HEK293 (cell line): ENCODE data around the gene TEKTIP1.

Experiments
- CTCF ChIA-PET: fragments of 350-600 bp; formaldehyde crosslinking; extraction: SDS; loops from one replicate; lab custom pipeline; 2021; ENCODE audit warnings: antibody characterized with exemption; lab: Yijun Ruan, JAX
- POLR2A ChIA-PET: fragments of 300-600 bp; formaldehyde crosslinking; extraction: SDS; loops from one replicate; lab custom pipeline; 2020; ENCODE audit warnings: antibody characterized with exemption, inconsistent platforms; lab: Yijun Ruan, JAX
- H3K27ac ChIP-seq: fragments of 200-500 bp; sonication (Bioruptor generic); 2 replicates; pipeline ENCODE4 v1.5.1; 2014; ENCODE audit warnings: low read depth, low read length, control low read depth, inconsistent platforms; ENCODE audit errors: extremely low read depth
- H3K36me3 ChIP-seq, 2 experiments: fragments of 200-500 bp in 1 of 2; sonication (Bioruptor generic) in 1 of 2; 1 replicate in 1 of 2; 2 replicates in 1 of 2; pipeline ENCODE4 v1.5.1; 2014 to 2017; ENCODE audit warnings: inconsistent platforms in 2 of 2, low read length in 2 of 2; ENCODE audit not compliant: control insufficient read depth in 2 of 2, insufficient read depth in 1 of 2
- H3K4me1 ChIP-seq: fragments of 200-500 bp; sonication (Bioruptor generic); 2 replicates; pipeline ENCODE4 v1.5.1; 2014; ENCODE audit warnings: mild to moderate bottlenecking, low read length, inconsistent platforms; ENCODE audit not compliant: control insufficient read depth, insufficient read depth
- H3K4me3 ChIP-seq: 2 replicates; pipeline ENCODE4 v1.5.1; 2011; ENCODE audit warnings: low read depth, mild to moderate bottlenecking, control low read depth, low read length, moderate library complexity
- H3K9me3 ChIP-seq: fragments of 200-500 bp; sonication (Bioruptor generic); 2 replicates; pipeline ENCODE4 v1.5.1; 2014; ENCODE audit warnings: low read depth, low read length, inconsistent platforms; ENCODE audit not compliant: control insufficient read depth, insufficient read depth
- HOXA7 ChIP-seq: sonication (generic); formaldehyde crosslinking; IDR thresholded peaks from 2 replicates; pipeline ENCODE4 v1.8.1; 2022; ENCODE audit warnings: missing genetic modification reagents, borderline replicate concordance
- KLF1 ChIP-seq: fragments of 450-650 bp; formaldehyde crosslinking; IDR thresholded peaks from 2 replicates; pipeline ENCODE4 v1.5.1; 2016; ENCODE audit warnings: missing biosample characterization, missing genetic modification characterization
- KLF8 ChIP-seq: fragments of 450-650 bp; formaldehyde crosslinking; IDR thresholded peaks from 2 replicates; pipeline ENCODE4 v1.5.1; 2016; ENCODE audit warnings: missing biosample characterization, missing genetic modification characterization
- ZEB2 ChIP-seq: fragments of 450-650 bp; formaldehyde crosslinking; IDR thresholded peaks from 2 replicates; pipeline ENCODE4 v1.5.1; 2016; ENCODE audit warnings: missing biosample characterization, missing genetic modification characterization
- ZFP3 ChIP-seq: fragments of 450-650 bp; formaldehyde crosslinking; IDR thresholded peaks from 2 replicates; pipeline ENCODE4 v1.5.1; 2016; ENCODE audit warnings: low read depth, missing biosample characterization, missing genetic modification characterization
- ZNF133 ChIP-seq: fragments of 450-650 bp; formaldehyde crosslinking; IDR thresholded peaks from 2 replicates; pipeline ENCODE4 v1.5.1; 2016; ENCODE audit warnings: missing biosample characterization, missing genetic modification characterization
- ZNF16 ChIP-seq: fragments of 450-650 bp; formaldehyde crosslinking; IDR thresholded peaks from 2 replicates; pipeline ENCODE4 v1.5.1; 2016; ENCODE audit warnings: low read depth, missing biosample characterization, missing genetic modification characterization
- ZNF274 ChIP-seq, 2 experiments: fragments of 200-500 bp in 1 of 2; fragments of 450-650 bp in 1 of 2; sonication (Bioruptor generic) in 1 of 2; formaldehyde crosslinking in 1 of 2; IDR thresholded peaks; 2 replicates each; pipeline versions ENCODE4 v1.5.1 to v1.6.1; 2014 to 2016; ENCODE audit warnings: borderline replicate concordance in 1 of 2, inconsistent platforms in 1 of 2, low read length in 1 of 2, missing biosample characterization in 1 of 2, missing genetic modification characterization in 1 of 2
- ZNF341 ChIP-seq: fragments of 450-650 bp; formaldehyde crosslinking; IDR thresholded peaks from 2 replicates; pipeline ENCODE4; 2016; ENCODE audit warnings: low read depth, missing biosample characterization, missing genetic modification characterization
- ZNF37A ChIP-seq: fragments of 450-650 bp; IDR thresholded peaks from 2 replicates; pipeline ENCODE4 v1.5.1; 2018; ENCODE audit warnings: missing biosample characterization, missing genetic modification characterization
- ZNF585B ChIP-seq: fragments of 450-650 bp; formaldehyde crosslinking; IDR thresholded peaks from 2 replicates; pipeline ENCODE4 v1.5.1; 2016; ENCODE audit warnings: missing biosample characterization, missing genetic modification characterization
- ZNF600 ChIP-seq: fragments of 450-650 bp; formaldehyde crosslinking; IDR thresholded peaks from 2 replicates; pipeline ENCODE4 v1.5.1; 2016; ENCODE audit warnings: missing biosample characterization, missing genetic modification characterization
- ZNF670 ChIP-seq: fragments of 450-650 bp; formaldehyde crosslinking; IDR thresholded peaks from 2 replicates; pipeline ENCODE4 v1.5.1; 2016; ENCODE audit warnings: missing biosample characterization, missing genetic modification characterization, low read depth
- ZNF677 ChIP-seq: fragments of 450-650 bp; IDR thresholded peaks from 2 replicates; pipeline ENCODE4 v1.5.0; 2018; ENCODE audit warnings: missing biosample characterization, mild to moderate bottlenecking, missing genetic modification characterization, moderate library complexity
- ZNF701 ChIP-seq: fragments of 450-650 bp; formaldehyde crosslinking; IDR thresholded peaks from 2 replicates; pipeline ENCODE4 v1.5.1; 2016; ENCODE audit warnings: missing biosample characterization, missing genetic modification characterization
- TF ChIP-seq, protein P1 (sequence below): fragments of 450-650 bp; formaldehyde crosslinking; IDR thresholded peaks from 2 replicates; pipeline ENCODE4 v1.5.1; 2016; ENCODE audit warnings: missing biosample characterization, missing genetic modification characterization
- TF ChIP-seq, protein P2 (sequence below): fragments of 450-650 bp; formaldehyde crosslinking; IDR thresholded peaks from 2 replicates; pipeline ENCODE4 v1.5.1; 2017; ENCODE audit warnings: missing biosample characterization, missing genetic modification characterization
- TF ChIP-seq, protein P3 (sequence below): fragments of 450-650 bp; formaldehyde crosslinking; IDR thresholded peaks from 2 replicates; pipeline ENCODE4 v1.5.1; 2017; ENCODE audit warnings: missing biosample characterization, missing genetic modification characterization
- TF ChIP-seq, protein P4 (sequence below): fragments of 450-650 bp; formaldehyde crosslinking; IDR thresholded peaks from 2 replicates; pipeline ENCODE4 v1.5.1; 2016; ENCODE audit warnings: missing biosample characterization, missing genetic modification characterization
- TF ChIP-seq, protein P5 (sequence below): fragments of 450-650 bp; formaldehyde crosslinking; conservative IDR thresholded peaks from 2 replicates; pipeline ENCODE4 v1.5.1; 2016; ENCODE audit warnings: low read depth, missing biosample characterization, missing genetic modification characterization

The TEKTIP1 gene

DNA sequence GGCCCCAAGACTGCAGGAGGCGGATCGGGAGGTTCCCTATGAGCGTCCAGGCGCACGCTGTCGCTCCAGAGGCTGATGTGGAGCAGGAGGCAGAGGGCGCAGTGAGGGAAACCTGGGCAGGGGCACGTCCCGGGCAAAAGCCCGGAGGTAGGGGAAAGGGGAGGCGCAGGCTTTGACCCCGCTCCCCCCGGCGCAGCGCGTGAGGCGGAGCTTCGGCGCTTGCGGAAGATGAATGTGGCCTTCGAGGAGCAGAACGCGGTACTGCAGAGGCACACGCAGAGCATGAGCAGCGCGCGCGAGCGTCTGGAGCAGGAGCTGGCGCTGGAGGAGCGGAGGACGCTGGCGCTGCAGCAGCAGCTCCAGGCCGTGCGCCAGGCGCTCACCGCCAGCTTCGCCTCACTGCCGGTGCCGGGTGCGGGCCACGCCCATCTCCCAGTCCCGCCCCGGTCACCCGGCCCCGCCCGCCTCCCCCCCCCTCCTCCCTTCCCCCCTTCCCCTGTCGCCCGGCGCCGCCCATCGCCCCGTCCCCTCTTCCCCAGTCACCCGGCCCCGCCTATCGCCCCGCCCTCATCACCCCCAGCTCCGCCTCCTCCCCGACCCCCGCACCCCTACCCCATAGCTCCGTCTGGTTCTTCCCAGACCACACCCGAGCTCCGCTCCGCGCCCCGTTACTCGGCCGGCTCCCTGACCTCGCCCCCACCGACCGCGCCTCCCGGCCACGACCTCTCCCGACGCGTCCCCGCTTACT, 37.9 kb downstream of the TEKTIP1 start:
- Histone ChIP-seq H3K4me1 (no peaks in the 10 kb centered on the region), H3K27ac (no peak overlapping the region), H3K4me3 (no peak overlapping the region), H3K36me3 (peaks cover 9 to 19% of the 10 kb centered on the region in 2 experiments; a peak in 2 of 3 replicates), H3K9me3 (no peaks in the 10 kb centered on the region)
- ChIA-PET POLR2A (no interaction called here), CTCF (interaction anchor here (0.5 to 2.4 kb wide), 2 partner anchors 9 to 277 kb away, joined by 5 to 6 read pairs; partner anchors contain the start of gene GIPC3)
- TF ChIP-seq ZNF600 (tag by site-specific recombination) (peak; percentile 49), KLF8 (tag by site-specific recombination) (peak; percentile 83), ZNF585B (tag by site-specific recombination) (no peak), KLF1 (tag by site-specific recombination) (peak; percentile 50; the same call in 1 of the 2 replicates), ZNF274 (IDR thresholded peaks at IDR 0.05; ENCODE audit: low read length) (no peak), ZNF274 (tag by site-specific recombination; IDR thresholded peaks at IDR 0.05; ENCODE audit: borderline replicate concordance) (no peak), ZNF16 (tag by site-specific recombination) (no peak), ZNF37A (tag by site-specific recombination) (no peak)
- TF ChIP-seq, protein P1, sequence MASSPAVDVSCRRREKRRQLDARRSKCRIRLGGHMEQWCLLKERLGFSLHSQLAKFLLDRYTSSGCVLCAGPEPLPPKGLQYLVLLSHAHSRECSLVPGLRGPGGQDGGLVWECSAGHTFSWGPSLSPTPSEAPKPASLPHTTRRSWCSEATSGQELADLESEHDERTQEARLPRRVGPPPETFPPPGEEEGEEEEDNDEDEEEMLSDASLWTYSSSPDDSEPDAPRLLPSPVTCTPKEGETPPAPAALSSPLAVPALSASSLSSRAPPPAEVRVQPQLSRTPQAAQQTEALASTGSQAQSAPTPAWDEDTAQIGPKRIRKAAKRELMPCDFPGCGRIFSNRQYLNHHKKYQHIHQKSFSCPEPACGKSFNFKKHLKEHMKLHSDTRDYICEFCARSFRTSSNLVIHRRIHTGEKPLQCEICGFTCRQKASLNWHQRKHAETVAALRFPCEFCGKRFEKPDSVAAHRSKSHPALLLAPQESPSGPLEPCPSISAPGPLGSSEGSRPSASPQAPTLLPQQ (tag by site-specific recombination) = no peak
- TF ChIP-seq, protein P2, sequence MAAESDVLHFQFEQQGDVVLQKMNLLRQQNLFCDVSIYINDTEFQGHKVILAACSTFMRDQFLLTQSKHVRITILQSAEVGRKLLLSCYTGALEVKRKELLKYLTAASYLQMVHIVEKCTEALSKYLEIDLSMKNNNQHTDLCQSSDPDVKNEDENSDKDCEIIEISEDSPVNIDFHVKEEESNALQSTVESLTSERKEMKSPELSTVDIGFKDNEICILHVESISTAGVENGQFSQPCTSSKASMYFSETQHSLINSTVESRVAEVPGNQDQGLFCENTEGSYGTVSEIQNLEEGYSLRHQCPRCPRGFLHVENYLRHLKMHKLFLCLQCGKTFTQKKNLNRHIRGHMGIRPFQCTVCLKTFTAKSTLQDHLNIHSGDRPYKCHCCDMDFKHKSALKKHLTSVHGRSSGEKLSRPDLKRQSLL (tag by site-specific recombination) = 0 out of 2 replicates have a peak, but pooled peaks have one; percentile 23

DNA sequence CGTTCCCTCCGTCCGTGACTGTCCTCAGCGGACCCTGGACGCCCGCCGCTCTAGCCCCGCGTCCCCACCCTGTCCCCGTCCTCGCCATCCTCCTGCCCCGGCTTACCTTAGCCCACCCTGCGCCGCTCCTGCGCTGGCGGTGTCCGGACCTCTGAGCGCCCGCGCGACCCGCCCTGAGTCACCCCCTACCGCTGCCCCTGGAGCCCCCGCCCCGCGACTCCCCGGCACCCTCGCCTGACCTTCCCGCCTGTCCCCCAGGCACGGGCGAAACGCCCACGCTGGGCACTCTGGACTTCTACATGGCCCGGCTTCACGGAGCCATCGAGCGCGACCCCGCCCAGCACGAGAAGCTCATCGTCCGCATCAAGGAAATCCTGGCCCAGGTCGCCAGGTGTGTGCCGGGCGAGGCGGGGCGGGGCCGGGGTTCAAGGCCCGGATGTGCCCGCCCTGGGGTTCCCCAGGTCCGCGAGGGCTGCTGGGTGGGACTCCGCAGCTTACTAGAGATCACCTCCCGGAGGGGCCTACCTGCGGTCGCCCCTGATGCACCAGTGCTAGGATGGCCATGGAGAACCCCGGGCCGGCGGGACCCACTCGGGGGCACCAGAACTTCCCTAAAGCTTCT, 38.9 kb downstream of the TEKTIP1 start:
- no peak overlapping the region for H3K27ac ChIP-seq
- TF ChIP-seq ZNF341 (tag by site-specific recombination) = no peak
- TF ChIP-seq, protein P3, sequence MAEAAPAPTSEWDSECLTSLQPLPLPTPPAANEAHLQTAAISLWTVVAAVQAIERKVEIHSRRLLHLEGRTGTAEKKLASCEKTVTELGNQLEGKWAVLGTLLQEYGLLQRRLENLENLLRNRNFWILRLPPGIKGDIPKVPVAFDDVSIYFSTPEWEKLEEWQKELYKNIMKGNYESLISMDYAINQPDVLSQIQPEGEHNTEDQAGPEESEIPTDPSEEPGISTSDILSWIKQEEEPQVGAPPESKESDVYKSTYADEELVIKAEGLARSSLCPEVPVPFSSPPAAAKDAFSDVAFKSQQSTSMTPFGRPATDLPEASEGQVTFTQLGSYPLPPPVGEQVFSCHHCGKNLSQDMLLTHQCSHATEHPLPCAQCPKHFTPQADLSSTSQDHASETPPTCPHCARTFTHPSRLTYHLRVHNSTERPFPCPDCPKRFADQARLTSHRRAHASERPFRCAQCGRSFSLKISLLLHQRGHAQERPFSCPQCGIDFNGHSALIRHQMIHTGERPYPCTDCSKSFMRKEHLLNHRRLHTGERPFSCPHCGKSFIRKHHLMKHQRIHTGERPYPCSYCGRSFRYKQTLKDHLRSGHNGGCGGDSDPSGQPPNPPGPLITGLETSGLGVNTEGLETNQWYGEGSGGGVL = no peak
- TF ChIP-seq KLF1 (tag by site-specific recombination) = peak; percentile 40; the same call in 1 of the 2 replicates
- peak; percentile 54; the same call in 1 of the 2 replicates for TF ChIP-seq KLF8 (tag by site-specific recombination)
- no peak for TF ChIP-seq ZFP3 (tag by site-specific recombination)
- TF ChIP-seq, protein P4, sequence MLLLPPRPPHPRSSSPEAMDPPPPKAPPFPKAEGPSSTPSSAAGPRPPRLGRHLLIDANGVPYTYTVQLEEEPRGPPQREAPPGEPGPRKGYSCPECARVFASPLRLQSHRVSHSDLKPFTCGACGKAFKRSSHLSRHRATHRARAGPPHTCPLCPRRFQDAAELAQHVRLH (tag by site-specific recombination) = no peak
- TF ChIP-seq, all 188 proteins: peak for 2
- H3K9me3 ChIP-seq = no peaks in the 10 kb centered on the region
- H3K4me3 ChIP-seq = no peak overlapping the region
- peaks cover 9 to 19% of the 10 kb centered on the region in 2 experiments; a peak in 2 of 3 replicates for H3K36me3 ChIP-seq
- ChIA-PET POLR2A (interaction anchor here (0.6 kb wide), 1 partner anchor 23 kb away, joined by 7 read pairs; no protein-coding TSS in a partner anchor), CTCF (no interaction called here)
- no peaks in the 10 kb centered on the region for H3K4me1 ChIP-seq

DNA sequence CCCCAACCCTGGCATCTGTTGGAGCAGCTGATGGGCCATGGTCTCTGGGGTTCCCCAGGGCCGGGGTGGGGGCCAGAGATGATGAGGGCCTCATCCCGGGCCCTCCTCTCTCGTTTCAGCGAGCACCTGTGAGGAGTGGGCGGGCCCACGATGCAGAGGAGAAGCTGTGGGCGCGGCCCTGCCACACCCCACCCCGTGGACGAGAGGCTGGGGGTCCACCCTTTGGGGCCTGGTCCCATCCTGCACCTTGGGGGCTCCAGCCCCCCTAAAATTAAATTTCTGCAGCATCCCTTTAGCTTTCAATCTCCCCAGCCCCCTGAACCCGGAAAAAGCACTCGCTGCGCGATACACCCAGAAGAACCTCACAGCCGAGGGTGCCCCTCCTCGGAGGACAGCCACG, 39.4 kb downstream of the TEKTIP1 start:
- H3K4me1 ChIP-seq = no peaks in the 10 kb centered on the region
- no peaks in the 10 kb centered on the region for H3K9me3 ChIP-seq
- H3K27ac ChIP-seq = no peak overlapping the region
- CTCF ChIA-PET = no interaction called here
- H3K36me3 ChIP-seq = peaks cover 9 to 19% of the 10 kb centered on the region in 2 experiments; a peak in 2 of 3 replicates
- POLR2A ChIA-PET = interaction anchor here (0.6 kb wide), 2 partner anchors 23 to 63 kb away, joined by 4 to 7 read pairs; no protein-coding TSS in a partner anchor
- no peak overlapping the region for H3K4me3 ChIP-seq
- no peak for TF ChIP-seq ZNF701 (tag by site-specific recombination)
- TF ChIP-seq, protein P5, sequence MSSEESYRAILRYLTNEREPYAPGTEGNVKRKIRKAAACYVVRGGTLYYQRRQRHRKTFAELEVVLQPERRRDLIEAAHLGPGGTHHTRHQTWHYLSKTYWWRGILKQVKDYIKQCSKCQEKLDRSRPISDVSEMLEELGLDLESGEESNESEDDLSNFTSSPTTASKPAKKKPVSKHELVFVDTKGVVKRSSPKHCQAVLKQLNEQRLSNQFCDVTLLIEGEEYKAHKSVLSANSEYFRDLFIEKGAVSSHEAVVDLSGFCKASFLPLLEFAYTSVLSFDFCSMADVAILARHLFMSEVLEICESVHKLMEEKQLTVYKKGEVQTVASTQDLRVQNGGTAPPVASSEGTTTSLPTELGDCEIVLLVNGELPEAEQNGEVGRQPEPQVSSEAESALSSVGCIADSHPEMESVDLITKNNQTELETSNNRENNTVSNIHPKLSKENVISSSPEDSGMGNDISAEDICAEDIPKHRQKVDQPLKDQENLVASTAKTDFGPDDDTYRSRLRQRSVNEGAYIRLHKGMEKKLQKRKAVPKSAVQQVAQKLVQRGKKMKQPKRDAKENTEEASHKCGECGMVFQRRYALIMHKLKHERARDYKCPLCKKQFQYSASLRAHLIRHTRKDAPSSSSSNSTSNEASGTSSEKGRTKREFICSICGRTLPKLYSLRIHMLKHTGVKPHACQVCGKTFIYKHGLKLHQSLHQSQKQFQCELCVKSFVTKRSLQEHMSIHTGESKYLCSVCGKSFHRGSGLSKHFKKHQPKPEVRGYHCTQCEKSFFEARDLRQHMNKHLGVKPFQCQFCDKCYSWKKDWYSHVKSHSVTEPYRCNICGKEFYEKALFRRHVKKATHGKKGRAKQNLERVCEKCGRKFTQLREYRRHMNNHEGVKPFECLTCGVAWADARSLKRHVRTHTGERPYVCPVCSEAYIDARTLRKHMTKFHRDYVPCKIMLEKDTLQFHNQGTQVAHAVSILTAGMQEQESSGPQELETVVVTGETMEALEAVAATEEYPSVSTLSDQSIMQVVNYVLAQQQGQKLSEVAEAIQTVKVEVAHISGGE = no peak
- no peak for TF ChIP-seq HOXA7 (CRISPR knock-in tag)
- no peak for TF ChIP-seq ZNF133 (tag by site-specific recombination)
- no peak for TF ChIP-seq ZNF677 (tag by site-specific recombination)
- TF ChIP-seq KLF1 (tag by site-specific recombination) = peak; percentile 78
- no peak for TF ChIP-seq ZNF670 (tag by site-specific recombination)
- no peak for TF ChIP-seq ZEB2 (tag by site-specific recombination)
